ENCODE results near the gene SNX10.

- no peak for TF ChIP-seq CTCF (IDR thresholded peaks at IDR 0.05; ENCODE audit: low read length)
- no peak for TF ChIP-seq EZH2 (IDR thresholded peaks at IDR 0.05; ENCODE audit: borderline replicate concordance, low read length)
These were observed 88.0 kb downstream of the SNX10 start for GRCh38 chr7:26379711-26380110.

Data from OCI-LY1 (cell line).